Measurements from ENCODE around the gene ST6GALNAC4.
A peak's percentile ranks its signal among the peaks of the same experiment; 100 is the strongest.
"Not testable (repeated sequence)": the region's sequence is repeated elsewhere in the genome, so short reads cannot be mapped to it uniquely, and the experiment has no call there.

The ST6GALNAC4 gene

GRCh38 chr9:127874301-127875221 is 42.3 kb downstream of the ST6GALNAC4 start:
- DNase-seq = peak in 26 of 51 donors; percentile 5 to 71 (median 30)

GRCh38 chr9:127873886-127874285 is 43.0 kb downstream of the ST6GALNAC4 start:
- peak in 46 of 51 donors; percentile 26 to 92 (median 79) for DNase-seq

GRCh38 chr9:127873223-127873691 is 43.6 kb downstream of the ST6GALNAC4 start:
- DNase-seq = peak in 41 of 51 donors; percentile 23 to 88 (median 60)

GRCh38 chr9:127872369-127873222 is 44.2 kb downstream of the ST6GALNAC4 start:
- peak in 1 of 51 donors; percentile 36 for DNase-seq

GRCh38 chr9:127871531-127871930 is 45.3 kb downstream of the ST6GALNAC4 start:
- DNase-seq = no peak

GRCh38 chr9:127870887-127871286 is 46.0 kb downstream of the ST6GALNAC4 start:
- no peak for DNase-seq

- not testable (repeated sequence) for DNase-seq
These were observed 46.7 kb downstream of the ST6GALNAC4 start for GRCh38 chr9:127870153-127870491.

GRCh38 chr9:127869310-127870152 is 47.3 kb downstream of the ST6GALNAC4 start:
- DNase-seq = peak in 49 of 51 donors; percentile 17 to 85 (median 58)

GRCh38 chr9:127868278-127868902 is 48.5 kb downstream of the ST6GALNAC4 start:
- DNase-seq = no peak

- no peak for DNase-seq
These were observed 49.2 kb downstream of the ST6GALNAC4 start for GRCh38 chr9:127867356-127868277.

- DNase-seq = no peak
These were observed 50.3 kb downstream of the ST6GALNAC4 start for GRCh38 chr9:127866535-127866934.

GRCh38 chr9:127865645-127866464 is 51.0 kb downstream of the ST6GALNAC4 start:
- DNase-seq = no peak

GRCh38 chr9:127863191-127863621 is 53.6 kb downstream of the ST6GALNAC4 start:
- DNase-seq = no peak

- peak in 26 of 51 donors; percentile 16 to 59 (median 37) for DNase-seq
These were observed 54.5 kb downstream of the ST6GALNAC4 start for GRCh38 chr9:127862075-127863011.

- no peak for DNase-seq
These were observed 56.1 kb downstream of the ST6GALNAC4 start for GRCh38 chr9:127860779-127861178.

- no peak for DNase-seq
These were observed 56.6 kb downstream of the ST6GALNAC4 start for GRCh38 chr9:127860260-127860659.

GRCh38 chr9:127858041-127858512 is 58.8 kb downstream of the ST6GALNAC4 start:
- no peak for DNase-seq

Measured in hypothalamus (tissue), 51 donors.